ENCODE measurements around the gene ANAPC15.

ANAPC15 gene

GRCh38 chr11:72112978-72113808 is 698 bp upstream of the ANAPC15 start:
- intact Hi-C loops (cut with DNase I; ENCODE audit: low total_unique reads) = no loop called here
- H3K4me3 ChIP-seq = peak overlapping the region; percentile 58 to 66

GRCh38 chr11:72111300-72112142 is 974 bp downstream of the ANAPC15 start:
- DNase-seq = no peak
- H3K4me1 ChIP-seq = peaks cover 0 to 15% (median 7%) of the 10 kb centered on the region in 4 donors
- no peak for TF ChIP-seq CTCF (IDR thresholded peaks at IDR 0.05)
- peaks cover 0 to 24% (median 6%) of the 10 kb centered on the region in 3 donors for H3K36me3 ChIP-seq
- peak overlapping the region; percentile 90 to 94 for H3K27ac ChIP-seq
- intact Hi-C loops (cut with DNase I; ENCODE audit: low total_unique reads) = no loop called here
- H3K27me3 ChIP-seq = no peaks in the 10 kb centered on the region
- H3K4me3 ChIP-seq = peak overlapping the region; percentile 58 to 66
- no peaks in the 10 kb centered on the region for H3K9me3 ChIP-seq

More at GRCh38 chr11:72112978-72113808, 698 bp upstream of the ANAPC15 start:
- DNase-seq = no peak
- no peak for TF ChIP-seq CTCF (IDR thresholded peaks at IDR 0.05)
- H3K36me3 ChIP-seq = peaks cover 0 to 17% (median 5%) of the 10 kb centered on the region in 3 donors
- H3K9me3 ChIP-seq = no peaks in the 10 kb centered on the region
- peaks cover 0 to 15% (median 7%) of the 10 kb centered on the region in 4 donors for H3K4me1 ChIP-seq
- peak overlapping the region; percentile 90 to 94 for H3K27ac ChIP-seq
- H3K27me3 ChIP-seq = peaks cover 0 to 9% of the 10 kb centered on the region in 2 donors

- Histone ChIP-seq H3K4me3 (no peak within 1 kb of the TSS), H3K36me3 (peaks cover 0 to 30% (median 6%) of the 10 kb centered on the region in 3 donors), H3K4me1 (peaks cover 0 to 25% (median 19%) of the 10 kb centered on the region in 4 donors), H3K27ac (no peak within 1 kb of the TSS), H3K27me3 (no peaks in the 10 kb centered on the region), H3K9me3 (no peaks in the 10 kb centered on the region)
- intact Hi-C loops (cut with DNase I; ENCODE audit: low total_unique reads) = no loop called here
- no peak for DNase-seq
- no peak for TF ChIP-seq CTCF (IDR thresholded peaks at IDR 0.05)
Measured at GRCh38 chr11:72105888-72106287, 6.6 kb downstream of the ANAPC15 start, which contains the start of gene TOMT. TOMT (plus strand) TSS chr11:72105924; CDS start chr11:72105952, 28 bp downstream.

GRCh38 chr11:72103754-72104167 is 8.7 kb downstream of the ANAPC15 start:
- Histone ChIP-seq H3K4me3 (peak overlapping the region; percentile 79 to 92), H3K27ac (peak overlapping the region; percentile 91 to 95), H3K9me3 (no peaks in the 10 kb centered on the region), H3K36me3 (peaks cover 7 to 30% (median 14%) of the 10 kb centered on the region in 3 donors), H3K27me3 (no peaks in the 10 kb centered on the region), H3K4me1 (peaks cover 0 to 36% (median 27%) of the 10 kb centered on the region in 4 donors)
- intact Hi-C loops (cut with DNase I; ENCODE audit: low total_unique reads) = no loop called here
- DNase-seq = no peak
- TF ChIP-seq CTCF (IDR thresholded peaks at IDR 0.05) = no peak

- no peaks in the 10 kb centered on the region for H3K27me3 ChIP-seq
- peak within 1 kb of the TSS; percentile 79 to 92 for H3K4me3 ChIP-seq
- intact Hi-C loops (cut with DNase I; ENCODE audit: low total_unique reads) = no loop called here
- peak; percentile 44 to 76 for TF ChIP-seq CTCF (IDR thresholded peaks at IDR 0.05)
- peak within 1 kb of the TSS; percentile 91 to 95 for H3K27ac ChIP-seq
- H3K4me1 ChIP-seq = peaks cover 0 to 36% (median 27%) of the 10 kb centered on the region in 4 donors
- no peaks in the 10 kb centered on the region for H3K9me3 ChIP-seq
- peak; percentile 100 for DNase-seq
- H3K36me3 ChIP-seq = peaks cover 13 to 32% (median 15%) of the 10 kb centered on the region in 3 donors
Measured at GRCh38 chr11:72102946-72103753, 9.3 kb downstream of the ANAPC15 start, which contains the start of gene LAMTOR1. LAMTOR1 (minus strand) TSS chr11:72103297; CDS start chr11:72103224, 73 bp downstream.

Measured in tibial artery (tissue), 4 donors.